Activated T-cell treated with anti-CD3 and anti-CD28 coated beads for 48 hours (primary cell): Measurements from ENCODE around the gene CAMK2G.
"Not testable (repeated sequence)": the region's sequence is repeated elsewhere in the genome, so short reads cannot be mapped to it uniquely, and the experiment has no call there.

Experiments used
- DNase-seq: peaks from one replicate; pipeline ENCODE4 v3.0.0-alpha.2; 2020; ENCODE audit warnings: low read depth

Gene CAMK2G

GRCh38 chr10:73839276-73839966, 34.9 kb downstream of the CAMK2G start:
- DNase-seq = no peak

- DNase-seq = no peak
These were observed 35.5 kb downstream of the CAMK2G start for GRCh38 chr10:73838827-73839226.

- DNase-seq = no peak
These were observed 36.3 kb downstream of the CAMK2G start for GRCh38 chr10:73838008-73838567.

- no peak for DNase-seq
These were observed 37.3 kb downstream of the CAMK2G start for GRCh38 chr10:73837072-73837471.

GRCh38 chr10:73836427-73836980, 37.9 kb downstream of the CAMK2G start:
- DNase-seq = no peak

GRCh38 chr10:73829090-73829489, 45.3 kb downstream of the CAMK2G start:
- DNase-seq = not testable (repeated sequence)

- DNase-seq = no peak
These were observed 46.2 kb downstream of the CAMK2G start for GRCh38 chr10:73828161-73828560.

GRCh38 chr10:73827346-73828089, 46.8 kb downstream of the CAMK2G start:
- no peak for DNase-seq

- DNase-seq = no peak
These were observed 50.1 kb downstream of the CAMK2G start for GRCh38 chr10:73824146-73824725.

- no peak for DNase-seq
These were observed 51.0 kb downstream of the CAMK2G start for GRCh38 chr10:73823391-73823790.

- DNase-seq = no peak
These were observed 54.8 kb downstream of the CAMK2G start for GRCh38 chr10:73819513-73820093.

GRCh38 chr10:73819081-73819480, 55.3 kb downstream of the CAMK2G start:
- DNase-seq = no peak

- no peak for DNase-seq
These were observed 56.0 kb downstream of the CAMK2G start for GRCh38 chr10:73818402-73818801.

- DNase-seq = no peak
These were observed 56.5 kb downstream of the CAMK2G start for GRCh38 chr10:73817826-73818225.

GRCh38 chr10:73816917-73817729, 57.2 kb downstream of the CAMK2G start:
- DNase-seq = no peak

- no peak for DNase-seq
These were observed 58.7 kb downstream of the CAMK2G start for GRCh38 chr10:73815719-73816030.

GRCh38 chr10:73814896-73815718, 59.2 kb downstream of the CAMK2G start:
- no peak for DNase-seq

GRCh38 chr10:73814276-73814895, 60.0 kb downstream of the CAMK2G start:
- DNase-seq = no peak

- DNase-seq = no peak
These were observed 61.0 kb downstream of the CAMK2G start for GRCh38 chr10:73813333-73813732.

- no peak for DNase-seq
These were observed 61.7 kb downstream of the CAMK2G start for GRCh38 chr10:73812657-73813056.
